ENCODE measurements around the gene SUPT6H.

SUPT6H gene

DNA sequence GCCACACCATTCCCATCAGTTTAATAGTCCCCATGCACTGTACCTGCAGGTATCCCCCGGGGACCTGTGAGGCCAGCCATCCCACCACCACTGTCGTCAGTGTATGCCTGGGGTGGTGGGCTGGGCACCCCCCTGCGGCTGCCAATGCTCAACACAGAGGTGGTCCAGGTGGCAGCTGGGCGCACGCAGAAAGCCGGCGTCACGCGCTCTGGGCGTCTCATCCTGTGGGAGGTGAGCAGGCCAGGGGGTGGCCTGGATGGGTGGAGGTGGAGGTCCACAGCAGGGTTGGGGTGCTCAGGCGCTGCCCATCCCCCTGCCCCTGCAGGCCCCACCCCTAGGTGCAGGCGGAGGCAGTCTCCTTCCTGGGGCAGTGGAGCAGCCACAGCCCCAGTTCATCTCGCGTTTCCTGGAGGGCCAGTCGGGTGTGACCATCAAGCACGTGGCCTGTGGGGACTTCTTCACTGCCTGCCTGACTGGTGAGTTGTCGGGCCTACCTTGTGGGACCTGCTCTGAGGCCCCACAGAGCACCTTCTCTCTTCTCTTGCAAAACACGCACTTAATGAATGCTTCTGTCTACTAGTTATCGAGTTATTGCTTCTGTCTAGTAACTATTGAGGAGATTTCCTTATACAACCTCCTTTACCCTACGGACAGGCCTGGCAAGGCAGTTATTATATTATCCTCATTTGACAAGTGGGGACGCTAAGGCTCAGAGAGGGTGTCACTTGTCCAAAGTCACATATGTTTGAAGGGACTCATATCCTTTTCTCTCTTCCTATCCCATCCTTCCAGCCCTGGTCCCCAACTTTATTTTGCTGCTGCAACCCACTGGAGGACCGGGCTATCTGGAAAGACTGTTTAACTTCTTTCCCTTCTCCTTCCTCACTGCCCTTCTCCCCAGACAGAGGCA lies 76.0 kb downstream of the SUPT6H start:
- no peak for DNase-seq (ENCODE audit: low read depth)

DNA sequence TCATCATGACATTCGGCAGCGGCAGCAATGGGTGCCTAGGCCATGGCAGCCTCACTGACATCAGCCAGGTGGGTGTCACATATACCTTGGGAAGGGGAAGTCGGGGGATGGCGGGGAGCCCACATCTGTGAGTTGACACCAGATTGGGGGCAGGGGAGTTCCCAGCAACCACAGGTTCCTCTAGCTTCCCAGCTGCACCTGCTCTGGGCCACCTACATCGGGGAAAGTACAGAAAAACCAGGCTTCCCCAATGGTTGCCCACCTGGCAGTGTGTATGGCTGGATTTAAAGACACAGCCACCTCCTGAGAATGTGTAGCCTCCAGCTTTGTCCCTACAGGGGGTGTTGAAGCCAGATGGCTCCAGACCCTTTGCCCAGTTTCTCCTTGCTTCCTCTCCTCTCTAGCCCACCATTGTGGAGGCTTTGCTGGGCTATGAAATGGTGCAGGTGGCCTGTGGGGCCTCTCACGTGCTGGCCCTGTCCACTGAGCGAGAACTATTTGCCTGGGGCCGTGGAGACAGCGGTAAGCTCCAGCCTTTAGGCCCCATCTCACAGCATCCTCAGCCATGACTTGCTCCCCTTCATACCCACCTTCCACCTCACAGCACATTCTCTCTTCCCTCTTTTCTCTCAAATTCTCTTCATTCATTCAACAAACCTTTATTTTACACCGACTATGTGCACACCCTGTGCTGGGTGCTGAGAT lies 76.8 kb downstream of the SUPT6H start:
- no peak for DNase-seq (ENCODE audit: low read depth)

DNA sequence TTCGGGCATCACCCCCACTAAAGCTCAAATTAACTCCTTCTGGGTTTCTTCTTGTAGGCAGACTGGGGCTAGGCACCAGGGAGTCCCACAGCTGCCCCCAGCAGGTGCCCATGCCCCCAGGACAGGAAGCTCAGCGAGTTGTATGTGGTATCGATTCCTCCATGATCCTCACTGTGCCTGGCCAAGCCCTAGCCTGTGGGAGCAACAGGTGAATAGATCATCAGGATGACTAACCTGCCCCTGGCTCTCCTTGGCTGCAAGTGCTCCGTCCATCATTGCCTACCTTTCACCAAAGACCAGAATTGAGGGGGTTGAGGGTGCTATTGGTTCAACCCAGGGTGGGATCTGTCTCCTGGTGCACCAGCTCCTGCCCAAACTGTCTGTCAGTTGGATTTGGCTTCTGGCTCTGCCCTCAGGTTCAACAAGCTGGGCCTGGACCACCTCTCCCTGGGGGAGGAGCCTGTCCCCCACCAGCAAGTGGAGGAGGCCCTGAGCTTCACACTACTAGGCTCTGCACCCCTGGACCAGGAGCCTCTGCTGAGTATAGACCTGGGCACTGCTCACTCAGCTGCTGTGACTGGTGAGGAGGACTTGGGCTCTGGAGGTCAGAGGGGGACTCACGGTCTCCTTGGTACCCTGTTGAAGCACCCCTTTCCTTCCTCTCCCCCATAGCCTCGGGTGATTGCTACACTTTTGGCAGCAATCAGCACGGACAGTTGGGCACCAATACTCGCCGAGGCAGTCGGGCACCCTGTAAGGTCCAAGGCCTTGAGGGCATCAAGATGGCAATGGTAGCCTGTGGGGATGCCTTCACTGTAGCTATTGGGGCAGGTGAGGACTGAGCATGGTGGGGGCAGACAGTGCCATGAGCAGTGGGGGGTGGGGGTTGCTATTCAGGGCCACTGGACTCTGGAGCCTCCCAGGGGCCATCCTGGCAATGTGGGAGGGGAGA lies 78.7 kb downstream of the SUPT6H start:
- DNase-seq (ENCODE audit: low read depth): no peak

DNA sequence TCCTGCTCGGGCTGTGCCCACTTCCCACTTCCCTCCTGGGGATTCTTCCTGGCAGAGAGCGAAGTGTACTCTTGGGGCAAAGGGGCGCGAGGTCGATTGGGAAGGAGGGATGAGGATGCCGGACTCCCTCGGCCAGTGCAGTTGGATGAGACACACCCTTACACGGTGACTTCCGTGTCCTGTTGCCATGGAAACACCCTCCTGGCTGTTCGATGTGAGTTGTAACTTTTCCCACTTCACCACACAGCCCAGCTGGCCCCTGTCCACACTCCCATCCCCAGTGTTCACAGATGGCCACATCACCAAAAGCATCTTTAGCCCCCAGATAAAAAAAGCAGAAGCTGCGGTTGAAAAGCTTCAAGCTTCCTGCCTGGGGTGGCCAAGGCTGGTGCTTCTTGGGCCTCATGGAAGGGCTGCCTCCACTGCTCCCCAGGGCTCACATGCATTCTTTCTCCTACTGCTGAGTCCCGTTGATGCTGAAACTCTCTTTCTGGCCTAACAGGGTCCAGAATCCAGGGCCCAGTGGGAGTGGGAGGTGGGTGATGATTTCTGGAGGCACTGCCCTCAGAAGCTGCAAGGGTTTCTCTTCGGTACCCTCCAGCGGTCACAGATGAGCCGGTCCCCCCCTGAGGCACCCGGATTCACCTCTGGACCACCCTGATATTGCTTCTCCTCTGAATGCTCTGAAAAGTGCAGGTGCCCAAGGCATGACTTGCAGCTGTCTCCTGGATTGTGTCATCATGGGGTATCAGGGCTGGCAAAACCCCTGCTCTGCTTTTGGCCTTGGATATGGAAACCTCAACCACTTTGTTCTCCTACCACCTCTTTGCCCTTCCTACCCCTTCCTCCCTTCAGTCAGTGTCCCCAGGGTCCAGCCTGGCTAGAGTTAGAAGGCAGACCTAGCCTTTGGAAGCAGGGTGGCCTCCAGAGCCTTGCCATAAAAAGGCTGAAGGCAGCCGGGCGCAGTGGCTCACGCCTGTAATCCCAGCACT lies 79.6 kb downstream of the SUPT6H start:
- no peak for DNase-seq (ENCODE audit: low read depth)

DNA sequence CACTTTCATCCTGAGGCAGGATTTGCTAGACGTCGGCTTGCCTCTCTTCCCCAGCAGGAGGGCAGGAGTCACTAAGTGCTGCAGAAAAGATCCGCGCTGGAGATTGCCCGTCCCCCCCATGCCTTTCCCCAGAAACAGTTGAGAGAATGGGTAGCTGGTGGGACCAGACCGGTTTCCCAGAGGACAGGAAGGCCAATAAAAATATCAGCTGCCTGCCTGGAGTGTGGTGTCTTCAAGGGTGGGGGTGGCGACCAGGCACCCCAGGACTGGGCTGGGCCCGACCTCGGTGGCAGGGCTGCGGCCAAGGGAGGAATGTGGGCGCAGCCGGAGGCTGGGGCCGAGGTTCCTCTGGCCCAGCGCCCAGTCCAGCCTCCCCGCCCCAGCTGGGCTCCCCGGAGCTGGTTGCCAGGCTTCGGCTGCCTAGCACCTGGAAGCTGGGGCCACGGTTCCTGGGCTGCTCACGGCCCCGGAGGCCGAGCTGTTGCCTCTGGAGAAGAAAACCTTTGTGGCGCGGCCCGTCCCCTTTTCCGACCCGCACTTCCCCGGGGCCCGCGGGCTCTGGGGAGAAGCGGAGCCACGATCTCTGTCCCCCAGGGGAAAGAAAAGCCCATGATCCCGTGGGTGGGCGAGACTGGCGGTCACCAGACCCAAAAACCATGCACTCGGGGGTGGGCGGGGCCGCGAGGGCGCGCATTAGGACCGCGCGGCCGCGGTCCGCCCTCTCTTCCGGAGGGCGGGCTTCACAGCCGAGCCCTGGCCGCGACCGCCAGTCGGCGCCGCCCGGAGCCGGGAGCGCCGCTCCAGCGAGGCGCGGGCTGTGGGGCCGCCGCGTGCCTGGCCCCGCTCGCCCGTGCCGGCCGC lies 81.5 kb downstream of the SUPT6H start, which contains the start of gene TRAF4:
TRAF4 (plus strand) TSS at position 769 of the 861 bp plus-strand sequence. CDS start 102 bp downstream, outside the sequence.
- peak; percentile 85 for DNase-seq (ENCODE audit: low read depth)

DNA sequence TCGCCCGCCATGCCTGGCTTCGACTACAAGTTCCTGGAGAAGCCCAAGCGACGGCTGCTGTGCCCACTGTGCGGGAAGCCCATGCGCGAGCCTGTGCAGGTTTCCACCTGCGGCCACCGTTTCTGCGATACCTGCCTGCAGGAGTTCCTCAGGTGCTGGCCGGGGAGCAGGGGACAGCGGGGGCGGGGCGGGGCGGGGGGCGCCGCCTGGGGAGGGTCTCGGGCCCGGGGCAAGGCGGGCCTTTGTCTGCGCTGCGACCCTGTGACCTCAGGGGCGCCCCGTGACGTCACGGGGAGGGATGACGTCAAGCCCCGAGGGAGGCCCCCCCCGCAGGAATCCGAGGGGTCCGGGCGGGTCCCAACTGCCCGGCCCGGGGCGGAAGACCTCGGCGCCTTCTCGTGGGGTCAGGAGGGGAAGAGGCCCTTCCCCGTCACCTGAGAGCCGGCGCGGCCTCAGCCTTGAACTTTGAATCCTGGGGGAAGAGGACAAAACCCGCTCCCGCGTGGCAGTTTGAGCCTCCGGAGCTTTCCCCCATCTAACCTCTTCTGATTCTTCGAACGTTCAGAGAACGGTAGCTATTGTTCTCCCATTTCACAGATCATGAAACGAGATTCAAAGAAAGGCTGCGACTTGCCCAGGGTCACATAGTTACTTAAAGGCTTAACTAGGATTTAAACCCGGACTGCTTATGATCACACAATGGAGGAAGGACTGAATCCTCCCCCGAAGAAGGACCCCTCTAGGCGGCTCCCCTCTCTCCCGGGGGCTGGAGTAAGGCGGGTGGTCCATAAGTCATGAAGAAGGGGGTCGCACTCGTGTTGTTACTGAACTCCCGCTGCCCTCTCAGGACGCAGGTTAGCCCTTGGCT lies 82.3 kb downstream of the SUPT6H start:
- DNase-seq (ENCODE audit: low read depth): peak; percentile 20

DNA sequence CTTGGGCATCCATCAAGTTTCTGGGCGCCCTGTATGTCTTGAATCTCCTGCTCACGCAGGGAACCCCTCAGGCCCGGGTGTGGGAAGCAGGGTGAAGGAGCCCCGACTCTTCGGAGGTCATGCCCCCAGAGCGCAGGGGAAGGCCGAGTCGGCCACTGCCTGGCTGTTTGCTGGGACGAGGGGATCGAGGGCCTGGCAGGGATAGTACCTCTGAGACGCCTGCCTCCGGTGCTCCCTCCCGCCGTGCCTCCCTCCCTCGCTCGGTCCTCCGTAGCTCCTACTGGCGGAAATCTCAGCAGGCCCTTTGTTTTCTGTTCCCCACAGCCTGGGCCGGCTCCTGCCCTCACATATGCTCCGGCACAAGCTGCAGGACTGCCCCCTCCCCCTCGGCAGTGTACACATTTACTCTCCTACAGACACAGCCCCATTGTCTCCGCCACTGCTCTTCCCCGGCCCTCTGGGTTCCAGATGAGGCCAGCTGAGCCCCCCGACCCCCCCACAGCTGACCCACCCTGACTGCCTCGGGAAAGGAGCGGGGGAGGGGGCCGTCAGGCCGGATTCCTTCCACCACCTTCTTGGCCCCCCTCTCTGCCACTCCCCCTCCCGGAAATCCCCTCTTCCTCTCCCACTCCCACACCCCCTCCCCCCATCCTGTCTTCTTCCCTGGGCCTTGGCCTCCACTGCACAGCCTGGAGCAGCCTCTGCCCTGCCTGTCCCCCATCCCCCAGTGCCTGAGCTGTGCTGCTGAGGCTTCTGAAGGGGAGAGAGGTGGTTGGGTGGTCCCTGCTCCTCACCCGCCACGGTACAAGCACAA lies 83.2 kb downstream of the SUPT6H start:
- peak; percentile 12 for DNase-seq (ENCODE audit: low read depth)

DNA sequence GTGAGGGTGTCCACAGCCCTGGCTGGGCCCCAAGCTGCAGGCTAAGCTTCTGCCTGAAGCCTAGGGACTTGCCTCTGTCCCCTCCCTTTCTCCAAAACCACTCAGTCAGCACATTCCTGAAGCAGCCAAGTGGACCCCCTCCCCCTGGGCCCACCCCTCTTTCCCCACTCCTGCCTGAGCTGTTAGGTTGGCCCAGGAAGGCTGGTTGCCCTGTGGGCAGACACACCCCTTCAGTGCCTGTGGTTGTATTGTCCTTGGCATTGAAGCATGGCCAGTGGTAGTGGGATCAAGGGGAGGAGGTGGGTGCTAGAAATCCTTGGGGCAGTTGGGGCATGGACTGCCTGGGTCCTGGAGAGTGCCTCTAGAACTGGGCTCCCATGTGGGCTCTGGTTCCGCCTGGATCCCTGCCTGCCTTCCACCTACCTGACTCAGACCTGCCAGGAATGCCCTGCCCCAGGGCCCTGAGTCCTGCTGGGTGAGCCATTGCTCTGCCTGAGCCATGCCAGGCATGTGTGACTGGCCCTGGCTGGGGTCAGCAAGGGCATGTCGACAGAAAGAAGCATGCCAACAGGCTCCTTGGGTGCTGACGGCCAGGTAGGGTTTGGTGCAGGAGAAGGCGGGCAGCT lies 83.9 kb downstream of the SUPT6H start:
- no peak for DNase-seq (ENCODE audit: low read depth)

DNA sequence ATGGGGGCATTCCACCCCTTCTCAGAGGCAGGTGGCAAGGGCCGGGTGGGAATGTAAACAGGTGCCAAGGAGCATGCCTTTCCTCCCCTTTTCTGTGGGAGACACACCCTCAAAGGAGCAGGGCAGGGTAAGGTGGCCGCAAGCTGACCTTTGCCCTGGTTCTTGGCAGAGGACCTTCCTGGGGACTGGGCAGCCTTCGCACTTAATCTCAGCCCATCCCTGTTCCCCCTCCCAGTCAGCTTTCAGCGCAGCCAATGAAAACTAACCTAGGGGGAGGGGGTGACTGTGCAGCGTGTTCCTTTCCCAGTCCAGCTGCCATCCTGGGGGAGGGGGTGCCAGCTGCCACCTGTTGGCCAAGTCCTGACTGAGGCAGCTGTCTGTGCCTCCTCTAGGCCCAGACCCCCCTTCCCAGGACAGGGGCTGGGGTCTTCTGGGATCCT lies 84.6 kb downstream of the SUPT6H start:
- no peak for DNase-seq (ENCODE audit: low read depth)

DNA sequence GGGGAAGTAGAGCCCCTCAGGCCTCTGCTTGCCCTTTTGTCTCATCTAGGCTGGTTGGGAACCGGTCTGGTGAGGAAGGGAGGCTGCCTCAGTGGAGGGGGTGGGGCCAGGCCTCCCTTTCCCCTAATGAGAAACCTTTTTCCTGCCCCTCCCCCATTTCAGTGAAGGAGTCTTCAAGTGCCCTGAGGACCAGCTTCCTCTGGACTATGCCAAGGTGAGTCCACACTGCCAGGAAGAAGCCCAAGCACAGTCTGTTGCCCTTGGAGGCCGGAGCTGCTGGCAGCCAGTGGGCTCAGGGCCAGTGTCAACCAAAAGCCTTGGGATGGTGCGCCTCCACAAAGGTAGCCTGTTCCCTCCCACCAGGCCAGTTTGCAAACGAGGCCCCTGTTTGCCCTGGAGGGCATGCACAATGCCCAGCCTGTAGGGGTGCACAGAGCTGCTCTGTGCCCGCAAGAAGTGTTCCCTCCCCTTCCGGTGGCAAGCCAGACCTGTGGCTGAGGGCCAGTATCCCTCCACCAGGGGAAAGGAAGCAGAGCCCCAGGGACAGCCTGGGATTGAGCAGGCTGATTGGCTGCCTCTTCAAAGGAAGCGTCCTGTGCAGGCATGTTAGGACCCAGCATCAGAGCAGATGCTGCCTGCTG lies 85.2 kb downstream of the SUPT6H start:
- DNase-seq (ENCODE audit: low read depth): no peak

DNA sequence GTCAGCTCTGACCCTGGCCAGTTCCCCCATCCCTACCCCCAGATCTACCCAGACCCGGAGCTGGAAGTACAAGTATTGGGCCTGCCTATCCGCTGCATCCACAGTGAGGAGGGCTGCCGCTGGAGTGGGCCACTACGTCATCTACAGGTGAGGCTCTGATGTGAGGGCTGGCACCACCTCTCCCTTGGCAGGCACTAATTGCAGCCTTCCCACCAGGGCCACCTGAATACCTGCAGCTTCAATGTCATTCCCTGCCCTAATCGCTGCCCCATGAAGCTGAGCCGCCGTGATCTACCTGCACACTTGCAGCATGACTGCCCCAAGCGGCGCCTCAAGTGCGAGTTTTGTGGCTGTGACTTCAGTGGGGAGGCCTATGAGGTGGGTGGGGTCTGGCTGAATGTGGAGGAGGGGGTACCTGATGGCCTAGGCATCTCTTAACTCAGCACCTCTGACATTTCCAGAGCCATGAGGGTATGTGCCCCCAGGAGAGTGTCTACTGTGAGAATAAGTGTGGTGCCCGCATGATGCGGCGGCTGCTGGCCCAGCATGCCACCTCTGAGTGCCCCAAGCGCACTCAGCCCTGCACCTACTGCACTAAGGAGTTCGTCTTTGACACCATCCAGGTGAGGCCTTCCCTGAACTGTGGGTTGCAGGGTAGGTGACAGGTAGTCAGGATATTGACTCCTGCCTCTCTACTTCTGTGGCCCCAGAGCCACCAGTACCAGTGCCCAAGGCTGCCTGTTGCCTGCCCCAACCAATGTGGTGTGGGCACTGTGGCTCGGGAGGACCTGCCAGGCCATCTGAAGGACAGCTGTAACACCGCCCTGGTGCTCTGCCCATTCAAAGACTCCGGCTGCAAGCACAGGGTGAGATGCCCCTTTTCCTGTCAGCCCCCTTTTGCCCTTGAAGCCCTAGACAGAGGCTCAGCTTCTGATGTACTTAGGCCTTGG lies 86.1 kb downstream of the SUPT6H start:
- no peak for DNase-seq (ENCODE audit: low read depth)

DNA sequence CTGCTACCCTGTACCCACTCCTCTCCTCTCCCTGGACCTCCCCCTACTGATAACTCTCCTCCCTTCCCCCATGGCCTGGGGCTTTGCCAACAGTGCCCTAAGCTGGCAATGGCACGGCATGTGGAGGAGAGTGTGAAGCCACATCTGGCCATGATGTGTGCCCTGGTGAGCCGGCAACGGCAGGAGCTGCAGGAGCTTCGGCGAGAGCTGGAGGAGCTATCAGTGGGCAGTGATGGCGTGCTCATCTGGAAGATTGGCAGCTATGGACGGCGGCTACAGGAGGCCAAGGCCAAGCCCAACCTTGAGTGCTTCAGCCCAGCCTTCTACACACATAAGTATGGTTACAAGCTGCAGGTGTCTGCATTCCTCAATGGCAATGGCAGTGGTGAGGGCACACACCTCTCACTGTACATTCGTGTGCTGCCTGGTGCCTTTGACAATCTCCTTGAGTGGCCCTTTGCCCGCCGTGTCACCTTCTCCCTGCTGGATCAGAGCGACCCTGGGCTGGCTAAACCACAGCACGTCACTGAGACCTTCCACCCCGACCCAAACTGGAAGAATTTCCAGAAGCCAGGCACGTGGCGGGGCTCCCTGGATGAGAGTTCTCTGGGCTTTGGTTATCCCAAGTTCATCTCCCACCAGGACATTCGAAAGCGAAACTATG lies 87.0 kb downstream of the SUPT6H start:
- DNase-seq (ENCODE audit: low read depth): no peak

DNA sequence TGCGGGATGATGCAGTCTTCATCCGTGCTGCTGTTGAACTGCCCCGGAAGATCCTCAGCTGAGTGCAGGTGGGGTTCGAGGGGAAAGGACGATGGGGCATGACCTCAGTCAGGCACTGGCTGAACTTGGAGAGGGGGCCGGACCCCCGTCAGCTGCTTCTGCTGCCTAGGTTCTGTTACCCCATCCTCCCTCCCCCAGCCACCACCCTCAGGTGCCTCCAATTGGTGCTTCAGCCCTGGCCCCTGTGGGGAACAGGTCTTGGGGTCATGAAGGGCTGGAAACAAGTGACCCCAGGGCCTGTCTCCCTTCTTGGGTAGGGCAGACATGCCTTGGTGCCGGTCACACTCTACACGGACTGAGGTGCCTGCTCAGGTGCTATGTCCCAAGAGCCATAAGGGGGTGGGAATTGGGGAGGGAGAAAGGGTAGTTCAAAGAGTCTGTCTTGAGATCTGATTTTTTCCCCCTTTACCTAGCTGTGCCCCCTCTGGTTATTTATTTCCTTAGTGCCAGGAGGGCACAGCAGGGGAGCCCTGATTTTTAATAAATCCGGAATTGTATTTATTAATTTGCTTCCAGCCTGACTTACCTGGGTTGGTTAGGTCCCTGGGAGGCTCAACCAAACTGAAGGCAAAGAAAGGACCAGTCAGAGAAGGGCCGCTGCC lies 87.6 kb downstream of the SUPT6H start:
- DNase-seq (ENCODE audit: low read depth): no peak

DNA sequence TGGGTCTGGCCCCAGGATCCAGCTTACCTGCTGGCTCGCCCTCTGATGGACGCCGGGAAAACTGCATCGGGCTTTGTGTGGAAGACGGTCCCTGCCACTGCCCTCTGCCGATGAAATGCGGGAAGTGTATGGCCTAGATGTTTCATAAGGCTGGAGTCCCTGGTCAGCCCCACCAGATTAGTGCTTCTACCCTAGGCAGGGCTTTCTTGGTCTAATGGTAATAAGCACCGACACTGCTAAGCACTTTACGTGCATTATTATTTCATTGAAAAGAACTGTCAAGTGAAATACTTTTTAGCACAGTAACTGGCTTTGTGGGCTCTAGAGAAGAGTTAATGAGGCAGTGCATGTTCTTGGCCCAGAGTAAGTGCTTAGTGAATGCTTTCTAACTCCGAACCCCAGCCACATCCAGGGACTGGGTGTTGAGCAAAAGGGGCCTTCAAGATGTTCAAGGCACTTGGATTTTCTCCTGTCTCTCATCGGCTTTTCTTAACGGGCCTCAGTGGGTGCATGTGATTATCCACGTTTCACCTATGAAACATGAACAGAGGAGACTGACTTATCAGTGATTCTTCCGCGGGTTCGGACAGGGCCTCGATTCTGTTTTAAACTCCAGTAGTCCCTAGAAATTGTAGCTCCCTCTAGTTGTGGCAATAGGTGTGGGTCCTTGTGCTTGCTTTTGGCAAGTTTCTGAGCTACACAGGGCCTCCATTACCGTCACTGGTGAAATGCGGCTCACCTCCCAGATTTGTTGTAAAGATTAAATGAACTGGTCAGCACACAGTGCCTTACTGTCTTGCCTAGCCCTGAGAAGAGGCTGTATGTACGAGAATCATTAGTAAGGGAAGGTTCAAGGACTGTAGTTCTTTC lies 88.4 kb downstream of the SUPT6H start:
- DNase-seq (ENCODE audit: low read depth): peak; percentile 80
